HG03103 (cell line): ENCODE measurements around the gene SPACA6.
"Not testable (repeated sequence)": the region's sequence is repeated elsewhere in the genome, so short reads cannot be mapped to it uniquely, and the experiment has no call there.

ENCODE experiments used
- ATAC-seq: cut with Tn5 transposase; IDR thresholded peaks from one replicate; pipeline ENCODE4 v1.9.1; 2021; ENCODE audit warnings: low read depth; ENCODE audit not compliant: unreplicated experiment

Gene SPACA6

GRCh38 chr19:51733742-51734522 lies 40.8 kb downstream of the SPACA6 start:
- ATAC-seq, result no peak

DNA sequence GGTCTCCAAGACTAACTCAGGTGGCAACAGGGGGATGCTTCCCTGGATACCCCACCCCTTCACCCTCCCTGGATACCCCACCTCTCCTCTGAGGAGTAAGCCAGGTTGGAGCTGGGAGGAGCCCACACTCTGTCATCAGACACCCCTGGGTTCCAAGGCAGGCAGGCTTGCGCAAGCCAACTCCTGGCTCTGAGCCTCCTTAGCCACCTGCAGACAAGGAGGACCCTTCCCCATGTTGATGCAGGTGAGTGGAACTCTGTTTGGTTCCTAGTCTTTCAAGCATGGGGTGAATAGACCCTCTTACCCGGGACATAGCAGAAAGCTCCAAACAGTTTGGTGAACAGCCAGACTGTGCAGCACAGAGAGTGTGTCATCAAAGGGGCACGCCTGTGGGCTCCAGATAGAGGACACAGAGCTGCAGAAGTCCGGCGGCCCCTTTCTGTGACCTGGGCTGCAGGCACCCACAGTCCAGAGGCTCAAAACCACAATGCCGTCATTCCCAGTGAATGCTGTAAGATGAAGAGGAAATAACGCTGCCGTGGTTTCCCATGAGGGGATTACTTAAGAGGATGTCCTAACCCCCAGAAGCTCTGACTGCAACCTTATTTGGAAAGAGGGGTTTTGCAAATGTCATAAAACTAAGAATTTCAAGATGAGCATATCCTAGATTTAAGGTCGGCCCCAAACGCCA lies 42.8 kb downstream of the SPACA6 start:
- ATAC-seq, result no peak

- no peak for ATAC-seq
These were observed 44.3 kb downstream of the SPACA6 start for GRCh38 chr19:51737389-51737788.

GRCh38 chr19:51737924-51738323 lies 44.8 kb downstream of the SPACA6 start:
- no peak for ATAC-seq

- not testable (repeated sequence) for ATAC-seq
These were observed 45.4 kb downstream of the SPACA6 start for GRCh38 chr19:51738523-51738922.

- no peak for ATAC-seq
These were observed 46.5 kb downstream of the SPACA6 start for GRCh38 chr19:51739466-51740213.

GRCh38 chr19:51740356-51740755 lies 47.2 kb downstream of the SPACA6 start:
- ATAC-seq, result no peak

DNA sequence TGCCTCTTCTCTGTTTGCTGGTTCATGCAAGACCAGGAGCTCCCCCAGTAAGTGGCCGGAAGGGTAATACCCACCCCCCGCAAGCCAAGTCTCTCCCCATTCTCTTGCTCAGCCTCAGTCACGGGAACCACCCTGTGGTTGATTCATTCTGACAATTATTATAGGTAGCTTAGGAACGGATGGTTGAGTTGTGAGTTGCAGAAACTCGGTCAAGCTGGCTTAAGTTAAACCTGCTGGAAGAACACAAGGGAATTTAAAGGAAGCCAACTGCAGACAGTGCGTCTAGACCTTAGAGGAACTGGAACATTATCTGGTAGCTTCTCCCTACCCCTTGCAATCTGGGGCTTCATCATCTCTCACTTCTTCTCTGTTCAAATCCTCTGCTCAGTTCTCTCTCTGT lies 49.7 kb downstream of the SPACA6 start:
- no peak for ATAC-seq

DNA sequence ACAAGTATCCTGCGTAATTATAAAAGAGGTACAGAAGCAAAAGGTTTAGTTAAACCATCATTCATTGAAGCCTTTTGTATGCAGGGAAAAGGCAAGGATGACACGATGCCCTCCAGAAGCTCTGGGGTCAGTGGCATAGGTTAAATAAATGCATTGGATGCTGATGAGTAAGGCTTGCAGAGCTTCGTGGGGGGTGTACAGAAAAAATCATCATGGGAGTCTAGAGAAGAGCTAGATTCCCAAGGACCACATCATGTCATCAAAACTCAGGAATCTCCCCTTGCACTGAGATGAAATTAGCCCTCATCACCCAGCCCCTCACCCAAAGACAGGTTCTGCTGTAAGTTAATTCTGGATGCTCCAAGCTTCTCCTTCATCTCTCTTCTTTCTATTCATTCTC lies 50.3 kb downstream of the SPACA6 start:
- ATAC-seq, result no peak

GRCh38 chr19:51746731-51747130 lies 53.6 kb downstream of the SPACA6 start:
- ATAC-seq, result no peak

DNA sequence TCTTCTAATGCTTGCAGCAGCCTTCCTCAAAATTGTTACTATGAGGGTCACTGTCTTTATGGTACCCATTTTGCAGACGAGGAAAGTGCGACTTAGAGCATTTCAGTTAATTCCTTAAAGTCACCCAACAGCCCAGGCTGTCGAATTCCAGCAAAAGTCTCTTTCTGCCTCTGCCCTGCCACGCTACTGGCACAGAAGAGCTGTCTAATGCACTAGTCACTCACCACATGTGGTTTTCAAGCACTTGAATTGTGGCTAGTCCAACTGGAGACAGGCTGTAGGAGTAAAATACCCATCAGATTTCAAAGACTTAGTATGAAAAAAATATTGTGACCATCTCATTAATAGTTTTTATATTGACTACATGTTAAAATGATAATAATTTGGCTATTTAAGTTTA lies 56.8 kb downstream of the SPACA6 start:
- ATAC-seq, result no peak

DNA sequence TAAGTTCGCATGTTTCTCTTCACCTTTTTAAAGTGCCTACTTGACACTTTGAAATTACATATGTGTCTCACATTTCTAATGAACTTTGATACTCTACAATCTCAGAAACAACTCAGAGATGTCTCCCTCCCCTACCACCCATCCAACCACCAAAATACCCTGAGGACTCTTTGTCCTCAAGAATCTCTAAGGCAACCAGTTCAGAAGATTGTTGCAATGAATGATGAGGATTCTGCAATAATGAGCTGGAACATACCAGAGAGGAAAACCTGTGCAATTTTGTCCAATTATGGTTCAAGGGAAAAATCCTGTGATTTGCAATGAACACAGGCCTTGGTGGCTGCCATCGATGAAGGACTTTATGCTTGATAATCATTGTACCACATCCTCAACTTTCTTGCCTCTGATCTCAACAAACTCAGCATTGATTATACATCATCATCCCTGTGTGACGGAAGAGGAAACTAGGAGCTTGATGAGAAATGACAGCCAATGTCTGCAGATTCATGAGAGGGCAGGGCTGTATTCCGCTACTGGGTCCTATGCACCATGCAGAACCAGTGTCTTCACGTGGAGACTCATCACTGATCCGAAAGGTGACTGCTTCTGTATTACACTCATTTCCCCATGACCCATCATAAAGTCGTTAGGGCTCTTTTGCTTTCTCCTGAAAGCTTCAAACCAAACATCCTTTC lies 57.4 kb downstream of the SPACA6 start:
- ATAC-seq, result no peak

DNA sequence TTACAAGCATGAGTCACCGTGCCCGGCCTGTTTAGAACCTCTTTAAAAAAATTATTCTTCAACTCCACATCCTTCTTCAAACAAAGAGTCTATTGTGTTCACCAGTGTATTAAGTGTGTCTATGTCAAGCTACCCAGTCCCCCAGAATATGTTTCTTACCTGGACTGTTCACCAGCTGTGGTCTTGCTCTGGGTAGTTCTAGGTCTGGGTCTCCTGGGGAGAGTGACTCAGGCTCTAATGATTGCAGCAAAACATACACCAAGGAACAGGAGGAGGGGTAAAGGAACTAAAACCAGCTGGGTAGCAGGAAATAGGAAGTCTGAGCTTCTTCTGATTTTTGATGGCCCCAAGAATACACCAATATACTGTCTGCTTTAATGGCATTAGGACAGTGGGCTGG lies 58.5 kb downstream of the SPACA6 start, which contains the start of gene FPR1:
Gene FPR1 (minus strand): TSS at position 224 of the 400 bp plus-strand sequence. CDS start 4,884 bp downstream, outside the sequence.
- ATAC-seq, result no peak

DNA sequence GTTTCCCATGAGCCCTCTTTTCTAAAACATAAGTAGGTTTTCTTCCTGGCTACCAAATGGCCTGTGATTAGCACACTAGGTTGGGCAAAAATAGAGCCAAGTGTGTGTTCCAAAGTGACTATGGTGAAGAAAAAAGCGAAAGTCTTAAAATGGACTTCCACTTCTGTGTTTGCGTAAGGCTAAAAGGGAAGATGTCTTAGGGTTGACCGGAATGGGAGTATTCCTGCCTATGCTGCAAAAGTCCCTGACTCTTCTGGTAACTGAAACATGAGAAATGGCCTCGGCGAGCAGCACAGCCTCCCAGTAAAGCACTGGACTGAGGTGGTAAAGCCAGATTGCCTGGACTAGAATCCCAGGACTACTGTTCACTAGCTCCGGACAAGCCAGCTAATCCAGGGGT lies 61.0 kb downstream of the SPACA6 start:
- no peak for ATAC-seq

DNA sequence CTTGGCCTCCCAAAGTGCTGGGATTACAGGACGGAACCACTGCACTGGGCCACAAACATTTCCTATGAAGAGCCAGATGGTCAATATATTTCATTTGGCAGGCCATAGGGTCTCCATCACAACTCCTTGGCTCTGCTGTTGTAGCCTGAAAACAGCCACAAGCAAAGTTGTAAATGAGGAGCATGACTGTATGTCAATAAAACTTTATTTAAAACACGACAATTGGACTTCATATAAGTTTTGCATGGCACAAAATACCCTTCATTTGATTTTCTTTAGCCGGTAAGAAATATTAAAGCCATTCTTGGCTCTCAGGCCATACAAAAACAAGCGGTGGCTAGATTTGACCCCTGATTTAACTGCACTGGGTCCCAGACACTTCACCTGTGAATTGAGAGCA lies 61.6 kb downstream of the SPACA6 start:
- ATAC-seq, result no peak
